Activated T-cell treated with anti-CD3 and anti-CD28 coated beads, Interleukin-2, amount 50 U/mL, for 1 hour (primary cell): Measurements from ENCODE around the gene CCND1.
A peak's percentile ranks its signal among the peaks of the same experiment; 100 is the strongest.
"Not testable (repeated sequence)": the region's sequence is repeated elsewhere in the genome, so short reads cannot be mapped to it uniquely, and the experiment has no call there.

Experiments used
- DNase-seq: peaks from one replicate; pipeline ENCODE4 v3.0.0-alpha.2; 2020

CCND1 gene

DNA sequence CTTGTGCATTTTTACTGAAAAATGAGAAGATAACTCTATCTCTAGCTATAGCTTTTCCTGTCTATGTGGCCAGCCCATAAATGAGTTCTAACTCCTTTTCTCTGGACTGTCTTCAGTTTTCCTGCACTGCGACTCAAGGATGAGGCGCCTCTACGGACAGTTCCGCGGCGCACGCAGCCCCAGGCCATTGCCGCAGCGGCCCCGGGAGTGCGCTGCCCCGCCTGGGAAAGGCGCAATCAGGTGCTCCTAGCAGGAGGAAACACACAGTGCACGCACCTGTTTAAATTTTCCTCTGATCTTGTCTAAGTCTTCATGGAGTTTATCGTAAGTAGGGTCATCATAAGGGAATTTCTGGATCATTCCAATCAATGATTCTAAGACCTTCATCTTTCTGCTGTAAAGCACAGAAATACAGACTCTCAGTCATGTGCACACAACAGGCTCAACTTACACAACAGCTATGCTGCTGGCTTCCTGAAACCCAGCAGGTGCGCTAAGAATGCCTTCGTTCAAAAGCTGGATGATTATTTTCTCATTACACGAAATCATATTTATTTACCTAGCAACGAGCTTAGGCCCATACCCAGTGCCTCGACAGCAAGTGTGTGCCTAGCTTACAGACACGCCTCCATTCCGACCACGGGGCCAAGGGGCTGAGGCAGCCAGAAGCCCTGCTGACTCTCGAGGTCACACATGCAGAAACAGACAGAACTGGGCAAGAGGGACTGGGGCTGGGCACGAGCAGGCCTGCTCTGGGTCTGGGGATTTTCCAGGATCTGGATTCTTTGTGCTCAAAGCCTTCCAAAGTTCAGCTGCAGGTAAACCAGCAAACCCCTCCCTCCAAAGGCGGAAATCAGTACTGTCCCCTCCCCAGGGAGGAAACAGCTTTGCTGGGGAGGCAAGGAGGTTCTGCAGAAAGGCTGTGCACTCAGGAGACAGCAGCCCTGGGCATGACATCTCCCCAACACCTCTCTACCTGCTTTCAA is 27.0 kb downstream of the CCND1 start:
- no peak for DNase-seq

GRCh38 chr11:69669486-69669885 is 28.5 kb downstream of the CCND1 start:
- DNase-seq = no peak

DNA sequence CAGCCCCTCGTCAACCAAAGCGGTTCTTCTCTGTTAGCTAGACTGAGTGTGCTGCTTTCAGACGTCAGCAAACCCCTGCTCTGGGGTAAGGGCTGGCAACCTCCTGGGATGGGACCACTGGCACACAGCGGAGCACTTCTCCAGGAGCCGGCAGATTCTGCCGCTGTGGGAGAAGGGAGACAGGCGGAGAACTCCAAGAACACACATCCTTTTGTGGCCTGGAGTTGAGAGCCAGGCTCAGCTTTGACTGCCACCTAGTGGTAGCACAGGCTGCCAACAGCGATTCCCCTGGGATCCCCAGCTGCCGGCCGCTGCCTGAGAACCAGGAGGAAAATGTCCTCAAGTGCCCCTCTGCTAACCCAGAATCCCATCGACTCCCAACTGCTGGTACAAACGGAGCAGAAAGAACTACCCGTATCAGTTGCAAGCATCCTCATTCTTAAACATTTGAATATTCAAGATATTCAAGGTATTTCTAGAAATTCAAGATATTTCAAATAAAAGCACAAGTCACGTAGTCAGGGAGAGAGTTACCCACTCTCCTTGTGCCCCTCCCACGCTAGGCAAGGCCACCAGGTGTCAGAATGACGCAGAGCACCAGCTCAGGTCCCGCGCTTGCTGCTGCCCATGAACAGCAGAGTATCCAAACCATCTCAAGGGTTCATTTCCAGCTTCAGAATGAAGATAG is 29.3 kb downstream of the CCND1 start:
- peak; percentile 68 for DNase-seq

- no peak for DNase-seq
These were observed 30.9 kb downstream of the CCND1 start for GRCh38 chr11:69671734-69672465.

DNA sequence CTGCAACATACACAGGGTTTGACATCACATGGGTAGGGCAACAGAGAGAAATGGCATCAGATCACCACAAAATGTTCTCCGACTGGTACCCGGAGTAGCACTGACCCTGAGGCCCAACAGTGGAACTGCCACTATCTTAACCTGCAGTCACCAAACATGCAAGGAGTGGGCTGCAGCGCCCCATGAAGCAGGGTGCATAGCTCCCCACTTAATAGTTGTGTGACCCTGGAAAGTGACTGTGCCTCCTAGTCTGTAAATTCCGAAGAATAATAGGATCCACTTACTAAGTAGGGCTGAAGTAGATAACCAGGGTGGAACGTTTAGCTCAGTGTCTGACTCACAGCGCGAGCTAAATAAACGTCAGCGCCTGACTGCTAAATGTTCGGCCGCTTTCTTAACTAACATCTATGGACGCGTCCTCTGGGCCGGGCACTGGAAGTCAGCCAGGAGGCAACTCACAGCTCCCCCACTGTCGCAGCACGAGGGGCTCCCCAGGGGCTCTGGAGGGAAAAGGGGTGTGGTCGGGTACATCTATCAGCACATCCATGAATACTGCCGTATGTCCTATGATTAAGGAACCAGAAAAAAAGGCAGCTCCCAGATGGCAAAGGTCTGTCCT is 33.4 kb downstream of the CCND1 start:
- peak; percentile 32 for DNase-seq

- DNase-seq = peak; percentile 95
These were observed 34.1 kb downstream of the CCND1 start, which contains the start of gene LTO1 for GRCh38 chr11:69674886-69675714. TSS of gene LTO1 (minus strand) at chr11:69675353. CDS start at chr11:69675239, 114 bp downstream.

DNA sequence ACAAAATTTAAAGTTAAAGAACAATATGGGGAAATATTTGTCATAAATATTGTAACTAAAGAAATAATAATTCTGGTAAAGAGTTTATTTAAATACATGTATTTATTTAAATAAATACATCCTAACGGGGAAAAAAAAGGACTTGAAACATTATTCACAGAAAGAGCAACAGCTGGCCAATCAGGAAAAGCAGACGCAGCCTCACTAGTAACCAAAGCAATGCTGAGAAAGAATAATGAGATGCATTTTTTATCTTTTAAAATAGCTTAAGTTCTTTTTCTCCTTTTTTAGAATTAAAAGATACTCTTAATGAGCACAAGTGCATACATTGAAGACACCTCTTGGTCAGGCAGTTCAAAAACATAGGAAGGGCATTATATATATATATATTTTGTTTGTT is 36.8 kb downstream of the CCND1 start:
- no peak for DNase-seq

GRCh38 chr11:69680688-69681087 is 39.7 kb downstream of the CCND1 start:
- DNase-seq = no peak

DNA sequence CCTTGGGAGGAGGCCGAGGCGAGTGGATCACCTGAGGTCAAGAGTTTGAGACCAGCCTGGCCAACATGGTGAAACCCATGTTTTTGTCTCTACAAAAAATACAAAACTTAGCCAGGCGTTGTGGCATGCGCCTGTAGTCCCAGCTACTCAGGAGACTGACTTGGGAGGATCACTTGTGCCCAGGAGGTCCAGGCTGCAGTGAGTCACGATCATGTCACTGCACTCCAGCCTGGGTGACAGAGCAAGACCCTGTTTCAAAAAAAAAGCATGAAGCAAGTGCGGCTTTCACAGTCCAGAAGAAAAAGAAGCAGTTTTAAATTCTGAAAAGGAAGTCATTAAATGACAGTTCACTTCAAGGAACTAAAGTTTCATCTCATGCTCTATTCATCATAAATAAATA is 41.3 kb downstream of the CCND1 start:
- no peak for DNase-seq

DNA sequence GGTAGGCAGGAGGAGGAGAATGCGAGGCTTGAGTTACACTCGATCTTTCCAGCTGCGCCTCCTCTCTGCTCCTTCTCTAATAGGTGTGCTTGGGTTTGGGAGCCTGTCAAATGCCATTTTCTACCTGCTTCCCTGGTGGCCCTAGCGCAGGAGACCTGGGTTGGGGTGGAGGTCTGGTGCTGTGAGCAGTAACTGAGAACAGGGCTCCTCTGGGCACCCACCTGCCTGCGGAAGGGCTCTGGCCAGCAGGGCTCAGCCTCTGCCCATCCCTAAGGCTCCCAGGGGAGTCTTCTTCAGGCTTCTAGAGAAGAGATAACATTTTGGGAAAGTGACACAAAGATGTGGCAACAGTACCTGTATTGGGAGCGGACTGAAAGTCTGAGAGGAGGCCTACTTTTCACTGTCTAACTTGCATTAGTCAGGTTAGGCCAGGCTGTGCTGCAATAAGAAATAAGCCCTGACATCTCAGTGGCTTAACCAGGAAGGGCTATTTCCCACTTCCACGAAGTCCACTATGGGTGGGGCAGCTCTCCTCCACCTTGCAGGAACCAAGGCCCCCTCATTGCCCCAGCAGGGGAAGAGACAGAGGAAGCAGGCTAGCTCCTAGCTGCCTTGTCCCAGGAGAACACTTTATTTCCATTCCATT is 41.8 kb downstream of the CCND1 start:
- DNase-seq = no peak

- no peak for DNase-seq
These were observed 42.9 kb downstream of the CCND1 start for GRCh38 chr11:69683764-69684333.

DNA sequence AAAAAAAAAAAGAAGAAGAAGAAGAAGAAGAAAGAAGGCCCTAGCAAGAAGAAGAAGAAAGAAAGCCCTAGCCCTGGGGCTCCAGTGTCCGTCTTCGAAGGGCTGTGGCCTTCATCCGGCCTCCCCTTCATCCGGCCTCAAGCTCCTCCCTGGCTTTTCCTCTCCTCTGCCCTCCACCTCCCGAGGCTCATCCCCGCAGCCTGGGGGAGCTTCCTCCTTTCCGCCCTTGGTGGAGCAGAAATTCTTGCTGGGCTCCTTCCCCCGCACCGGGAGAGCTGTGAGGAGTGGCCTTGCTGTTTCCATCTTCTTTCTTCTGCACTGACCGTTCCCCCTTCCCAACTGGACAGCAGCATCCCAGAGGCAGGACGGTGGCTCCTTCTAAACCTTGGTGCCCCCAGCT is 43.7 kb downstream of the CCND1 start:
- DNase-seq = no peak

GRCh38 chr11:69685348-69685747 is 44.4 kb downstream of the CCND1 start:
- DNase-seq = no peak

DNA sequence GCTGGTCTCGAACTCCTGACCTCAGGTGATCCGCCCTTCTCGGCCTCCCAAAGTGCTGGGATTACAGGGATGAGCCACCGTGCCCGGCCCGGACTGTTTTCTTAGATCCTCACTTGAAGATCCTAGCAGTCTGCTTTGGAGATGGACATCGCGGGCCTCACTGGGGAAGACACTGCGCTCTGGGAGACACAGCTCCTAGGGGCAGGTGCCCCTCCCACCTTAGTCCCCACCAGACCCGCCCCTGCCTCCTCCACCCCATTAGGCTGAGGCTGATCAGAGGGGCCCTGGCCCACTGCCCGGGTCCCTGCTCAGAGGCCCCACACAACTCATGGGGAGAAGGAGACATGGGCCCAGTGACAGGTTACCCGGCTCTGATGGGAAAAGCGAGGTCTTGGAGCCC is 45.5 kb downstream of the CCND1 start:
- DNase-seq = no peak

DNA sequence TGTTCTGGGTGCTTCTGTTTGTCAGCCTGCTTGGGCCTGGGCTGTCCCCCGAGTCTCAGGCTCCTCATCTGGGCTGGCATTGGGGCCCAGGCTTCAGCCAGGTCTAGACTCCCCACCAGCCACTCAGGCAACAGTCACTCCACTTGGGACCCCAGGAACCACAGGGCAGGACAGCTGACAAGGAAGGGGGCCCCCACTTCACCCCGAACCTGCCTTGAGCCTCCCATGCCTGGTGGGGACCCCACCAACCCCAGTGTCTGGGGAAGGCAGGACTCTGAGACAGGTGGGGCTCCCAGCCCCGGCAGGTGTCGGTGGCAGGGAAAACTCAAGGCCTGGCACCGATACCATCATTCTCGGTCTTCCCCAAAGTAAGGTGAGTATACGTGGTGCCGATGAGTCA is 45.9 kb downstream of the CCND1 start:
- DNase-seq = no peak

DNA sequence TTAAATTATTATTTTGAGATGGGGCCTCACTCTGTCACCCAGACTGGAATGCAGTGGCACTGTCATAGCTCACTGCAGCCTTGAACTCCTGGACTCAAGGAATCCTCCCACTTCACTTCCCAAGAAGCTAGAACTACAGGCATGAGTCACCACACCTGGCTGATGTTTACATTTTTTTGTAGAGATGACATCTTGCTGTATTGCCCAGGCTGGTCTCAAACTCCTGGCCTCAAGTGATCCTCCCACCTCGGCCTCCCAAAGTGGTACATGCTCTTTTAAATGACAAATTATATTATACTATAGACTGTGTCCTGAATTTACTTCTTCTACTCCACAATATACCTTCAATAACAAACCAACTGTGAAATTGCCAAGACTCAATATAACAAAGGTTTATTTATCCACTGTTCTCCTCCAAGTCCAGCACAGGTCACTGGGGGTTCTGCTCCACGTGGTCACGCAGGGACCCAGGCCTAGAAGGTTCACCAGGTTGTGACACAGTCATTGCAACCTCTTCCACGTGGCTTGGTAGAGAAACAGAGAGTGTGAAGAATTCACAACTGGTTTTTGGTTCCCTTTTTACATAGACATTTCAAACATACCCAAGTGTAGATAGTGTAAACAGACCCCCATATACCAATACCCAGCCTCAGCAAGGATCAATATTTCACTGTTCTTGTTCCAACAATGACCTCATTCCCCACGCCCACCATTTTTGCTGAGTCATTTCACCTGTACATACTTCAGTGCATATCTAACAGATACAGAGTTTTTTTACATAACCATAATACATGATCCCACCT is 47.2 kb downstream of the CCND1 start:
- DNase-seq = not testable (repeated sequence)

DNA sequence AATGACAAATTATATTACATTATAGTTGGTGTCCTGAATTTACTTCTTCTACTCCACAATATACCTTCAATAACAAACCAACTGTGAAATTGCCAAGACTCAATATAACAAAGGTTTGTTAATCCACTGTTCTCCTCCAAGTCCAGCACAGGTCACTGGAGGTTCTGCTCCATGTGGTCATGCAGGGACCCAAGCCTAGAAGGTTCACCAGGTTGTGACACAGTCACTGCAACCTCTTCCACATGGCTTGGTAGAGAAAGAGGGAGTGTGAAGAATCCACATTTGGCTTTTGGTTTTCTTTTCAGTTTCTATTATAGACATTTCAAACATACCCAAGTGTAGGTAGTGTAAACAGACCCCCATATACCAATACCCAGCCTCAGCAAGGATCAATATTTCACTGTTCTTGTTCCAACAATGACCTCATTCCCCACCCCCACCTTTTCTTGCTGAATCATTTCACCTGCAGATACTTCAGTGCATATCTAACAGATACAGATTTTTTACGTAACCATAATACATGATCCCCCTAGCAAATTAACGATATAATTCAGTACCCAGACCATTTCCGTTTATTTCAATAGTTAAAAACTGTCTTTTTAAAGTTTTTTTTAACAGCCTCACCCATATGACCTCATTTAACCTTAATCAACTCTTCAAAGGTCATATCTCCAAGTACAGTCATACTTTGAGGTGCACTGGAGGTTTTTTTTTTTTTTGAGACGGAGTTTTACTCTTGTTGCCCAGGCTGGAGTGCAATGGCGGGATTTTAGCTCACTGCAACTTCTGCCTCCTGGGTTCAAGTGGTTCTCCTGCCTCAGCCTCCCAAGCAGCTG is 48.7 kb downstream of the CCND1 start:
- no peak for DNase-seq

DNA sequence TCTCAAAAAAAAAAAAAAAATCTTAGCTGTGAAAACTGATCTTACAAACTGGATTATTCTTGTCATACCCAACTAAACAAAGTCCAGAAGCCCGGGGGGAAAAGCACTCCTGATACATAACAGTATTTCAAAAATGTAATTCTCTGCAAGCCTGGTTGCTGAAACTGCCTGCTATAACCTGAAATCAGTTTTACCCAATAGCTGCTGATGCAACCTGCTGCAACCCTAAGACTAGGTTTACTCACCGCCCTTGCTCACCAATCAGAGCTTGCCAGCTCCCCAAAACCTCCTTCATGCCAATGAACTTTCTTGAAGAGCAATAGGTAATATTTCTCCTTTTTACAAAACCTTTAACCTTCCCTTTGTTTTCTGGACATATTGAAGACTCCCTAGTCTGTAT is 50.5 kb downstream of the CCND1 start:
- no peak for DNase-seq

DNA sequence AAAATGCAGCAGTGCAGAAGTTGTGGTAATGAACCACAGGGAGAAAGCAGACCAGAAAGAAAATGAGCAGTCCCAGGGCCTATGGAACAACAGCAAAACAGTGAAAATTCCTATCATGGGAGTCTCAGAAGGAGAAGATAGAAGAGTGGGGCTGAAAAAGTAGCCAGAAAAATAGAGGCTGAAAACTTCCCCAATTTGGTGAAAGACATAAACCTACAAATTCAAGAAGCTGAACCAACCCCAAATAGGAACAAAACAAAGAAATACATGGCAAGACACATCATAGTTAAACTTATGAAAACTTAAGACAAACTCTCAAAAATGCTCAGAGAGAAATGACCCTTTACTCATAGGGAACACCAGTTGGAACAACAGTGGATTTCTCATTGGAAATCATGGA is 51.5 kb downstream of the CCND1 start:
- DNase-seq = no peak
